Uterus (tissue), 2 donors: Measurements from ENCODE around the gene CLSTN2.

Experiments
- POLR2A ChIP-seq, 2 donors: fragments of 450-650 bp; IDR thresholded peaks; one replicate each; pipeline ENCODE4 v1.6.1; 2016; ENCODE audit warnings: antibody characterized with exemption in 2 of 2, mild to moderate bottlenecking in 1 of 2, moderate library complexity in 1 of 2
- TF ChIP-seq, protein P1 (sequence below), 4 experiments: fragments of 200-600 bp in 2 of 4; fragments of 450-650 bp in 2 of 4; sonication (generic) in 2 of 4; IDR thresholded peaks; one replicate each; pipeline ENCODE4 v1.5.1; 2016 to 2019; ENCODE audit warnings: antibody characterized with exemption in 4 of 4, mild to moderate bottlenecking in 2 of 4, moderate library complexity in 1 of 4

DNA sequence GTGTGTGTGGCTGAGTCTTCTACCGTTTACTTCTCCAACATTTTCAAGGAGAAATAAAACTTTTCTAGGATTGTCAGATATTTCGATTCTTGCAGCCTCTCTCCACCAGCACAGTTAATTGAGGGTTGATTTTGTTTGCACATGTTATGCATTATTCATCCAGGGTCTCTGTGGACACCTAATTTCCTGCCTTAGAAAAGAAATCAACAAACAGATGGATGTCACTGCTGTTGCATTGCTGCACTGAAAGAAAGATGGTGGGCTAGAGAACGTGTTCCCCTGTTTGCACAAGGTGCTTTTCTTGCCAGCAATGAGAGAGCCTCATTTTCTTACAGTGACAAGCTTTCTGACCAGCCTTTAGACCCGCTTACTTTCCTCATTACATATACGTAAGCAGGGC is 150.0 kb downstream of the CLSTN2 start:
- no peak for TF ChIP-seq POLR2A (IDR thresholded peaks at IDR 0.05)
- TF ChIP-seq, protein P1, sequence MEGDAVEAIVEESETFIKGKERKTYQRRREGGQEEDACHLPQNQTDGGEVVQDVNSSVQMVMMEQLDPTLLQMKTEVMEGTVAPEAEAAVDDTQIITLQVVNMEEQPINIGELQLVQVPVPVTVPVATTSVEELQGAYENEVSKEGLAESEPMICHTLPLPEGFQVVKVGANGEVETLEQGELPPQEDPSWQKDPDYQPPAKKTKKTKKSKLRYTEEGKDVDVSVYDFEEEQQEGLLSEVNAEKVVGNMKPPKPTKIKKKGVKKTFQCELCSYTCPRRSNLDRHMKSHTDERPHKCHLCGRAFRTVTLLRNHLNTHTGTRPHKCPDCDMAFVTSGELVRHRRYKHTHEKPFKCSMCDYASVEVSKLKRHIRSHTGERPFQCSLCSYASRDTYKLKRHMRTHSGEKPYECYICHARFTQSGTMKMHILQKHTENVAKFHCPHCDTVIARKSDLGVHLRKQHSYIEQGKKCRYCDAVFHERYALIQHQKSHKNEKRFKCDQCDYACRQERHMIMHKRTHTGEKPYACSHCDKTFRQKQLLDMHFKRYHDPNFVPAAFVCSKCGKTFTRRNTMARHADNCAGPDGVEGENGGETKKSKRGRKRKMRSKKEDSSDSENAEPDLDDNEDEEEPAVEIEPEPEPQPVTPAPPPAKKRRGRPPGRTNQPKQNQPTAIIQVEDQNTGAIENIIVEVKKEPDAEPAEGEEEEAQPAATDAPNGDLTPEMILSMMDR (IDR thresholded peaks at IDR 0.05): no peak
